GM18861 (cell line): ENCODE data around the gene NTRK2.

Source experiments
- ATAC-seq: cut with Tn5 transposase; IDR thresholded peaks from one replicate; pipeline ENCODE4 v1.9.1; 2021; ENCODE audit not compliant: unreplicated experiment

Gene NTRK2

GRCh38 chr9:84845956-84846900, 176.7 kb downstream of the NTRK2 start:
- ATAC-seq: no peak

GRCh38 chr9:84846906-84847305, 177.4 kb downstream of the NTRK2 start:
- no peak for ATAC-seq

- ATAC-seq: no peak
Observed at GRCh38 chr9:84849049-84849448, 179.5 kb downstream of the NTRK2 start.

- no peak for ATAC-seq
Observed at GRCh38 chr9:84850830-84851392, 181.4 kb downstream of the NTRK2 start.

GRCh38 chr9:84851935-84852585, 182.5 kb downstream of the NTRK2 start:
- no peak for ATAC-seq

GRCh38 chr9:84852617-84853301, 183.2 kb downstream of the NTRK2 start:
- ATAC-seq: no peak

- no peak for ATAC-seq
Observed at GRCh38 chr9:84856181-84856632, 186.7 kb downstream of the NTRK2 start.

- ATAC-seq: no peak
Observed at GRCh38 chr9:84857211-84857610, 187.7 kb downstream of the NTRK2 start.

GRCh38 chr9:84858364-84858763, 188.8 kb downstream of the NTRK2 start:
- ATAC-seq: no peak

- no peak for ATAC-seq
Observed at GRCh38 chr9:84860249-84861115, 191.0 kb downstream of the NTRK2 start.

- no peak for ATAC-seq
Observed at GRCh38 chr9:84861455-84861854, 191.9 kb downstream of the NTRK2 start.

- no peak for ATAC-seq
Observed at GRCh38 chr9:84862308-84862707, 192.8 kb downstream of the NTRK2 start.

GRCh38 chr9:84862810-84863287, 193.3 kb downstream of the NTRK2 start:
- ATAC-seq: no peak

- no peak for ATAC-seq
Observed at GRCh38 chr9:84863372-84863771, 193.8 kb downstream of the NTRK2 start.

- no peak for ATAC-seq
Observed at GRCh38 chr9:84866396-84867175, 197.1 kb downstream of the NTRK2 start.

- ATAC-seq: no peak
Observed at GRCh38 chr9:84867186-84867585, 197.7 kb downstream of the NTRK2 start.

- ATAC-seq: no peak
Observed at GRCh38 chr9:84869091-84869490, 199.6 kb downstream of the NTRK2 start.

- ATAC-seq: no peak
Observed at GRCh38 chr9:84871983-84872382, 202.5 kb downstream of the NTRK2 start.

- ATAC-seq: no peak
Observed at GRCh38 chr9:84874022-84874421, 204.5 kb downstream of the NTRK2 start.
